Measurements from ENCODE around the gene PDE8B. TPM values are rescaled to one million over a fixed set of nuclear protein-coding genes. Genes with fewer than 3 reads are reported as not detected.

Gene PDE8B
- polyA plus RNA-seq, 1 experiment: 0.02 TPM

GRCh38 chr5:77300451-77300850 is 90.0 kb downstream of the PDE8B start:
- no peak for DNase-seq (ENCODE audit: low read depth, low spot score)
- ChIA-PET POLR2A (no interaction called here), CTCF (no interaction called here)

DNA sequence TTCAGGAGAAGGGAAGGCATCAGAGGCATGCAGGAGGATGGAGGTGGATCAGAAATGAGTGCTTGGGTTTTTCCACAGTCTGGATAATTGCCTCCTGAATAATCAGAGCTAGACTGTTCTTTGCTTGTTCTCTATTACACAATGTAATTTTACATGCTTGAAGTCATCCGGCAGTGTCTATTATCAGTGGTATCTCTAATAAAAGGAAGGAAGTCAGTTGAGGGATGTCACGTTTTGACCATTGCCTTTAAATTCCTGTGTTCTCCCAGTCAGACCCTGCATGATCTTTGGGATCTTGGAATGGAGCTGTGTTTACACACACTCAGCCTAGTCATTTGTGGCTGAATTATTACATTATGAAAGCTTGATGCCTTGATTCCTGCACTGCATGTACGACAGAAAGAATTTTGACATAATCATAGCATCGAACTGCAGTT is 91.0 kb downstream of the PDE8B start:
- DNase-seq (ENCODE audit: low read depth, low spot score): peak; percentile 54
- CTCF ChIA-PET: interaction anchor here (1.3 kb wide), 1 partner anchor 191 kb away, joined by 4 read pairs; the partner anchor contains the start of gene WDR41
- H3K27me3 ChIP-seq (ENCODE audit: control insufficient read depth, insufficient read depth, low read length): no peaks in the 10 kb centered on the region
- no peak overlapping the region for H3K4me3 ChIP-seq (ENCODE audit: low read depth, low read length)
- TF ChIP-seq, protein P1, sequence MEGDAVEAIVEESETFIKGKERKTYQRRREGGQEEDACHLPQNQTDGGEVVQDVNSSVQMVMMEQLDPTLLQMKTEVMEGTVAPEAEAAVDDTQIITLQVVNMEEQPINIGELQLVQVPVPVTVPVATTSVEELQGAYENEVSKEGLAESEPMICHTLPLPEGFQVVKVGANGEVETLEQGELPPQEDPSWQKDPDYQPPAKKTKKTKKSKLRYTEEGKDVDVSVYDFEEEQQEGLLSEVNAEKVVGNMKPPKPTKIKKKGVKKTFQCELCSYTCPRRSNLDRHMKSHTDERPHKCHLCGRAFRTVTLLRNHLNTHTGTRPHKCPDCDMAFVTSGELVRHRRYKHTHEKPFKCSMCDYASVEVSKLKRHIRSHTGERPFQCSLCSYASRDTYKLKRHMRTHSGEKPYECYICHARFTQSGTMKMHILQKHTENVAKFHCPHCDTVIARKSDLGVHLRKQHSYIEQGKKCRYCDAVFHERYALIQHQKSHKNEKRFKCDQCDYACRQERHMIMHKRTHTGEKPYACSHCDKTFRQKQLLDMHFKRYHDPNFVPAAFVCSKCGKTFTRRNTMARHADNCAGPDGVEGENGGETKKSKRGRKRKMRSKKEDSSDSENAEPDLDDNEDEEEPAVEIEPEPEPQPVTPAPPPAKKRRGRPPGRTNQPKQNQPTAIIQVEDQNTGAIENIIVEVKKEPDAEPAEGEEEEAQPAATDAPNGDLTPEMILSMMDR (IDR thresholded peaks at IDR 0.05; ENCODE audit: low read depth, low read length): no peak
- POLR2A ChIA-PET: interaction anchor here (1.0 kb wide), 1 partner anchor 191 kb away, joined by 3 read pairs; the partner anchor contains the start of gene WDR41
- H3K9me3 ChIP-seq (ENCODE audit: control insufficient read depth, insufficient read depth, low read length): no peaks in the 10 kb centered on the region
- no peak overlapping the region for H3K27ac ChIP-seq (ENCODE audit: low read depth, low read length)

More at GRCh38 chr5:77300451-77300850, 90.0 kb downstream of the PDE8B start:
- H3K4me3 ChIP-seq (ENCODE audit: low read depth, low read length): no peak overlapping the region
- H3K27ac ChIP-seq (ENCODE audit: low read depth, low read length): no peak overlapping the region
- TF ChIP-seq, protein P1 (IDR thresholded peaks at IDR 0.05; ENCODE audit: low read depth, low read length): no peak
- H3K9me3 ChIP-seq (ENCODE audit: control insufficient read depth, insufficient read depth, low read length): no peaks in the 10 kb centered on the region
- H3K27me3 ChIP-seq (ENCODE audit: control insufficient read depth, insufficient read depth, low read length): no peaks in the 10 kb centered on the region

DNA sequence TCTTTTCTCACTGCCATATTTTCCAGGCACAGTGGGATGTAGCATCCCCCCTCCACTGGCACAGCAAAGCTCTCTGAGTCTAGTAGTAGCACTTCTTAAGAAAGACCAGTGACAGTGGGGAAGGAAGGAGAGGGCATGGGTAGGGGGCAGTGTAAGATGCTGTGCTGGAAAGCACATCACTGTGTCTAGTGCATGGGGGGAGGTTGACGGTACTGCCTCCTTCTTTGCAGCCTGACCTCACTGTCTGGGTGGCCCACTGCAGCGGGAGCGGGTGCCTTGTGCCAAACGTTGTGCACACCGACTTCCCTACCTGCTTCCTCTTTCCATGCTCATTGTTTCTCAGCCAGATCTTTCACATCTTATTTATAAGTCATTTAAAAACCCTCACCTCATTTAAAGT is 91.8 kb downstream of the PDE8B start:
- CTCF ChIA-PET: interaction anchor here (1.3 kb wide), 1 partner anchor 190 kb away, joined by 4 read pairs; the partner anchor contains the start of gene WDR41
- no peaks in the 10 kb centered on the region for H3K9me3 ChIP-seq (ENCODE audit: control insufficient read depth, insufficient read depth, low read length)

GRCh38 chr5:77302653-77303052 is 92.2 kb downstream of the PDE8B start:
- Histone ChIP-seq H3K4me3 (ENCODE audit: low read depth, low read length) (no peak overlapping the region), H3K9me3 (ENCODE audit: control insufficient read depth, insufficient read depth, low read length) (no peaks in the 10 kb centered on the region), H3K27ac (ENCODE audit: low read depth, low read length) (no peak overlapping the region), H3K27me3 (ENCODE audit: control insufficient read depth, insufficient read depth, low read length) (no peaks in the 10 kb centered on the region)
- POLR2A ChIA-PET: no interaction called here
- CTCF ChIA-PET: interaction anchor here (1.3 kb wide), 1 partner anchor 190 kb away, joined by 4 read pairs; the partner anchor contains the start of gene WDR41
- TF ChIP-seq, protein P1 (IDR thresholded peaks at IDR 0.05; ENCODE audit: low read depth, low read length): no peak
- DNase-seq (ENCODE audit: low read depth, low spot score): no peak

More for the DNA sequence above, 91.8 kb downstream of the PDE8B start:
- Histone ChIP-seq H3K27me3 (ENCODE audit: control insufficient read depth, insufficient read depth, low read length) (no peaks in the 10 kb centered on the region), H3K4me3 (ENCODE audit: low read depth, low read length) (no peak overlapping the region), H3K27ac (ENCODE audit: low read depth, low read length) (no peak overlapping the region)
- POLR2A ChIA-PET: no interaction called here
- DNase-seq (ENCODE audit: low read depth, low spot score): no peak
- TF ChIP-seq, protein P1 (IDR thresholded peaks at IDR 0.05; ENCODE audit: low read depth, low read length): no peak

- POLR2A ChIA-PET: no interaction called here
- H3K27ac ChIP-seq (ENCODE audit: low read depth, low read length): no peak overlapping the region
- TF ChIP-seq, protein P1 (IDR thresholded peaks at IDR 0.05; ENCODE audit: low read depth, low read length): no peak
- CTCF ChIA-PET: interaction anchor here (1.4 kb wide), 1 partner anchor 160 kb away, joined by 3 read pairs; no protein-coding TSS in a partner anchor
- H3K27me3 ChIP-seq (ENCODE audit: control insufficient read depth, insufficient read depth, low read length): no peaks in the 10 kb centered on the region
- no peak overlapping the region for H3K4me3 ChIP-seq (ENCODE audit: low read depth, low read length)
- DNase-seq (ENCODE audit: low read depth, low spot score): no peak
- no peaks in the 10 kb centered on the region for H3K9me3 ChIP-seq (ENCODE audit: control insufficient read depth, insufficient read depth, low read length)
Measured at GRCh38 chr5:77304388-77304787, 93.9 kb downstream of the PDE8B start.
